B cell (primary cell): ENCODE measurements around the gene CPT2.

Source experiments
- CTCF ChIP-seq: fragments of 200-600 bp; IDR thresholded peaks from one replicate; pipeline ENCODE4 v1.8.0; 2022; ENCODE audit warnings: antibody characterized with exemption, mild to moderate bottlenecking
- EZH2 ChIP-seq: IDR thresholded peaks from 2 replicates; pipeline ENCODE4 v1.6.1; 2012; ENCODE audit warnings: borderline replicate concordance, low read depth, mild to moderate bottlenecking, moderate library complexity, low read length; ENCODE audit not compliant: insufficient read depth, poor library complexity, severe bottlenecking

DNA sequence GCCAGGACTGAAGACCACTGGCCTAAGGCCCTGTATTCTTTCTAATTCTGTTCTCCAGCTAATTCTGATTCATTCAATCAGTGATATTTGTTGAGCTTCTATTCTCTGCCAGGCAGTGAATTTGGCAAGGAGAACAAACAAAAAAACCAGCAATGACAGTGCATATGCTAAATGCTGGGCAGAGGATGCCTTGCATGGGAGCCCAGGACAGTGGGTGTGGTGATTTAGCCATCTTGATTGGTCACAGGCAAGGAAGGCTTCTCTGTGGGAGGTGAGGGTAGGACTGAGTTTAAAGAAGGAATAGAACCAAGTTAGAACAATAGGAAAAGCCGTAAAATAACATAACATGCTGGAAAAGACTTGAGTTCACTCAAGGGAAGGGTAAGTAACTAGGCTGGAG lies 9.2 kb upstream of the CPT2 start:
- no peak for TF ChIP-seq CTCF
- no peak for TF ChIP-seq EZH2
